Measurements from ENCODE around the gene RDX.

Gene RDX

GRCh38 chr11:110187731-110188130 lies 108.7 kb downstream of the RDX start:
- no peak overlapping the region for H3K4me3 ChIP-seq (replicated peaks; ENCODE audit: low read depth, low read length)
- TF ChIP-seq CTCF (IDR thresholded peaks at IDR 0.05; ENCODE audit: insufficient read depth, low read length, poor library complexity, severe bottlenecking), result no peak
- no peaks in the 10 kb centered on the region for H3K36me3 ChIP-seq (ENCODE audit: control insufficient read depth, insufficient read depth, low read length)
- no peaks in the 10 kb centered on the region for H3K27me3 ChIP-seq (replicated peaks; ENCODE audit: control insufficient read depth, insufficient read depth, low read length)
- DNase-seq (ENCODE audit: extremely low read depth, insufficient read length), result no peak

DNA sequence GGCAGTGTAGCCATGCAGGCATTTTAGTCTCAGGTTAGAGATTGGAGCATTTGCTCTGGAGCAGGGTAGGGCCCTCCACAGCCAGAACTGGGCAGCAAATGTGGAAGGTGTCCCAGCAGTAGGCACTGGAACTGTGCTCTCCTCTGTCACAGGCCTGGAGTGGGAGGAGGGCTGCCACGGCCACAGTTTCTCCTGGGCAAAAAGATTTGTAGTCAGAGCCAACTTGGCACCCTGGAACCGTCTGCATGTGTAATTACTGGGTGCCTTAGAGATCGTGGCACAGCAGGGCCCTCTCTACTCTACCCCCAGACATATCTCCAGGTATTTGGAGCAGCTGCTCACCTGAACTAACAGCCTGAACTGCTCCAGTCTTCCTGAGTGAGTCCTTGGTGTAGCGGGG lies 109.5 kb downstream of the RDX start:
- TF ChIP-seq CTCF (IDR thresholded peaks at IDR 0.05; ENCODE audit: insufficient read depth, low read length, poor library complexity, severe bottlenecking), result no peak
- DNase-seq (ENCODE audit: extremely low read depth, insufficient read length), result no peak
- H3K36me3 ChIP-seq (ENCODE audit: control insufficient read depth, insufficient read depth, low read length), result no peaks in the 10 kb centered on the region
- no peak overlapping the region for H3K4me3 ChIP-seq (replicated peaks; ENCODE audit: low read depth, low read length)
- no peaks in the 10 kb centered on the region for H3K27me3 ChIP-seq (replicated peaks; ENCODE audit: control insufficient read depth, insufficient read depth, low read length)

DNA sequence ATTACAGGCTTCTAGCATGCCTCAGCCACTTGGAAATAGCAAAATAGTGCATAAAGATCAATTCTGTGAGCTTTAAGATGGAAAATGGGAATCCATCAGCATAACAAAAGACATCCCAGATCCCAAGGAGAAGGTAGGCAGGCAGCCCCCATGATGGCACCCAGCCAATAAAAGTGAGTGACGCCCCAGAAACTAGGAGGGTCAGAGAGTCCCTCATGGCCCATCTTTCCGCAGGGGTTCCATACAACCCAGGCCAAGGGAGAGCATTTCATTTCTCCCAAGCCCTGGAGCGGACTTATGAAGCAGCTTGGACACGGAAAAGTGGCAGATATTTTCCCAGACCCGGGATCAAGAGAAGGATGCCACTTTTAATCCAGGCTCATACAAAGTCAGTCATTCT lies 110.0 kb downstream of the RDX start:
- no peak for TF ChIP-seq CTCF (IDR thresholded peaks at IDR 0.05; ENCODE audit: insufficient read depth, low read length, poor library complexity, severe bottlenecking)
- Histone ChIP-seq H3K4me3 (replicated peaks; ENCODE audit: low read depth, low read length) (no peak overlapping the region), H3K36me3 (ENCODE audit: control insufficient read depth, insufficient read depth, low read length) (no peaks in the 10 kb centered on the region), H3K27me3 (replicated peaks; ENCODE audit: control insufficient read depth, insufficient read depth, low read length) (no peaks in the 10 kb centered on the region)
- DNase-seq (ENCODE audit: extremely low read depth, insufficient read length), result no peak

- no peak for DNase-seq (ENCODE audit: extremely low read depth, insufficient read length)
- H3K4me3 ChIP-seq (replicated peaks; ENCODE audit: low read depth, low read length), result no peak overlapping the region
- TF ChIP-seq CTCF (IDR thresholded peaks at IDR 0.05; ENCODE audit: insufficient read depth, low read length, poor library complexity, severe bottlenecking), result no peak
- no peaks in the 10 kb centered on the region for H3K36me3 ChIP-seq (ENCODE audit: control insufficient read depth, insufficient read depth, low read length)
- no peaks in the 10 kb centered on the region for H3K27me3 ChIP-seq (replicated peaks; ENCODE audit: control insufficient read depth, insufficient read depth, low read length)
Observed at GRCh38 chr11:110185599-110185998, 110.8 kb downstream of the RDX start.

DNA sequence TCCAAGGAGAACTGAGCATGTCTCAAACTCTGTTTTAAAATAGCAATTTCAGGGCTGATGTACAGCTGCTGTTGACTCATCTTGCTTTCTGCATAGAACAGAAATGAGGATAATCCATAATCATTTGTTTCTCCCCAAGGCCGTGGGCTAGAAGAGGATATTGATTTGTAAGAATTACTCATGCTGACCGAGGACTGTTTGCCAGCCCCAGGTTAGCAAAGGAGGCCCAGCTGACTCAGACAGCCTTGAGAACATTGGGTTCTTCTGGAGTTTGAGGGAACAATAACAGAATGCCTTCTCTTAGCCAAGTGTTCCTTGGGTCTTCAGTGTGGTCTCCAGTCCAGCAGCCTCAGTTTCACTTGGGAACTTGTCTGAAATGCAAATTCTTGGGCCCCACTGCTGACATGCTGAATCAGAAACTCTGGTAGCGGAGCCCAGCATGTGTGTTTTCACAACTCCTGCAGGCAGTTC lies 111.3 kb downstream of the RDX start:
- no peaks in the 10 kb centered on the region for H3K27me3 ChIP-seq (replicated peaks; ENCODE audit: control insufficient read depth, insufficient read depth, low read length)
- H3K4me3 ChIP-seq (replicated peaks; ENCODE audit: low read depth, low read length), result no peak overlapping the region
- H3K36me3 ChIP-seq (ENCODE audit: control insufficient read depth, insufficient read depth, low read length), result no peaks in the 10 kb centered on the region
- DNase-seq (ENCODE audit: extremely low read depth, insufficient read length), result no peak
- TF ChIP-seq CTCF (IDR thresholded peaks at IDR 0.05; ENCODE audit: insufficient read depth, low read length, poor library complexity, severe bottlenecking), result no peak

GRCh38 chr11:110184456-110184855 lies 112.0 kb downstream of the RDX start:
- TF ChIP-seq CTCF (IDR thresholded peaks at IDR 0.05; ENCODE audit: insufficient read depth, low read length, poor library complexity, severe bottlenecking), result no peak
- Histone ChIP-seq H3K36me3 (ENCODE audit: control insufficient read depth, insufficient read depth, low read length) (no peaks in the 10 kb centered on the region), H3K27me3 (replicated peaks; ENCODE audit: control insufficient read depth, insufficient read depth, low read length) (no peaks in the 10 kb centered on the region), H3K4me3 (replicated peaks; ENCODE audit: low read depth, low read length) (no peak overlapping the region)
- no peak for DNase-seq (ENCODE audit: extremely low read depth, insufficient read length)
